NCI-H526 treated with DMSO at 0.1 percent for 48 hours (cell line): Measurements from ENCODE around the gene COX10.
"Not testable (repeated sequence)": the region's sequence is repeated elsewhere in the genome, so short reads cannot be mapped to it uniquely, and the experiment has no call there.

Experiments used
- DNase-seq: peaks from one replicate; lab custom pipeline; 2025; lab: John Stamatoyannopoulos, UW

COX10 gene

GRCh38 chr17:14179951-14180350, 110.6 kb downstream of the COX10 start:
- not testable (repeated sequence) for DNase-seq

GRCh38 chr17:14182084-14182483, 112.8 kb downstream of the COX10 start:
- DNase-seq: not testable (repeated sequence)

GRCh38 chr17:14184536-14184935, 115.2 kb downstream of the COX10 start:
- DNase-seq: not testable (repeated sequence)

GRCh38 chr17:14186443-14186842, 117.1 kb downstream of the COX10 start:
- DNase-seq: not testable (repeated sequence)

GRCh38 chr17:14190774-14191173, 121.5 kb downstream of the COX10 start:
- not testable (repeated sequence) for DNase-seq

GRCh38 chr17:14191469-14191868, 122.2 kb downstream of the COX10 start:
- not testable (repeated sequence) for DNase-seq

- not testable (repeated sequence) for DNase-seq
Observed at GRCh38 chr17:14192039-14192438, 122.7 kb downstream of the COX10 start.

- not testable (repeated sequence) for DNase-seq
Observed at GRCh38 chr17:14192636-14193344, 123.5 kb downstream of the COX10 start.

GRCh38 chr17:14196377-14196997, 127.2 kb downstream of the COX10 start:
- DNase-seq: no peak

- no peak for DNase-seq
Observed at GRCh38 chr17:14197057-14197456, 127.8 kb downstream of the COX10 start.

GRCh38 chr17:14197586-14197985, 128.3 kb downstream of the COX10 start:
- no peak for DNase-seq

- DNase-seq: no peak
Observed at GRCh38 chr17:14198013-14198412, 128.7 kb downstream of the COX10 start.

GRCh38 chr17:14198575-14198974, 129.3 kb downstream of the COX10 start:
- no peak for DNase-seq

GRCh38 chr17:14199601-14200000, 130.3 kb downstream of the COX10 start:
- no peak for DNase-seq

- no peak for DNase-seq
Observed at GRCh38 chr17:14200354-14200753, 131.1 kb downstream of the COX10 start.

GRCh38 chr17:14201021-14201987, 132.0 kb downstream of the COX10 start:
- no peak for DNase-seq

- no peak for DNase-seq
Observed at GRCh38 chr17:14201988-14202380, 132.7 kb downstream of the COX10 start.

GRCh38 chr17:14202388-14203166, 133.3 kb downstream of the COX10 start:
- no peak for DNase-seq

- no peak for DNase-seq
Observed at GRCh38 chr17:14203388-14203787, 134.1 kb downstream of the COX10 start.

- no peak for DNase-seq
Observed at GRCh38 chr17:14204084-14204483, 134.8 kb downstream of the COX10 start.

GRCh38 chr17:14204546-14204945, 135.2 kb downstream of the COX10 start:
- no peak for DNase-seq

GRCh38 chr17:14205380-14205779, 136.1 kb downstream of the COX10 start:
- no peak for DNase-seq
